KOPT-K1 (cell line): ENCODE measurements around the gene SAPCD1.

ENCODE experiments used
- H3K27ac ChIP-seq: fragments of 200-600 bp; sonication (generic); 2 replicates; pipeline ENCODE4 v1.5.1; 2016; ENCODE audit warnings: antibody characterized with exemption, mild to moderate bottlenecking, low read depth, low read length; ENCODE audit not compliant: poor library complexity, severe bottlenecking
- H3K36me3 ChIP-seq: fragments of 200-600 bp; sonication (generic); 2 replicates; pipeline ENCODE4 v1.5.1; 2017; ENCODE audit warnings: antibody characterized with exemption, mild to moderate bottlenecking, low read length, moderate library complexity; ENCODE audit not compliant: insufficient read depth
- H3K9me3 ChIP-seq: fragments of 200-600 bp; sonication (generic); 2 replicates; pipeline ENCODE4 v1.5.1; 2017; ENCODE audit warnings: antibody characterized with exemption, low read length, mild to moderate bottlenecking; ENCODE audit not compliant: insufficient read depth, poor library complexity, severe bottlenecking

The SAPCD1 gene

DNA sequence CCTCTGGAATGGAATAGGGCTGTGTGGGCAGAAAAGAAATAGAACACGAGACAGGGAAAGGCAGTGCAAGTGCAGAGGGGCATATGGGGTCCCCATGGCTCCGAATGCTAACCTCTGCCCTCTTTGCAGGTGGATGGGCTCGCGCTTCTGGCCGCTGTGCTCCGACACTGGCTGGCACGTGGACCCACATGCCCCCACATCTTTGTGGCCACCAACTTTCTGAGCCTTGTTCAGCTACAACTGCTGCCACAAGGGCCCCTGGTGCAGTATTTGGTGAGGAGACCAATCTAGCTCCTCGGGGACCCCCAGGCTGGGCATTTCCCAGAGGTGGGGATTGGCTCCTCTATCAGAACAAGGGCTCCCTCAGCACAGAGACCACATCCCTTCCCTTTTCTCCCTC lies 1.1 kb upstream of the SAPCD1 start:
- H3K9me3 ChIP-seq, result no peaks in the 10 kb centered on the region
- peaks cover 83% of the 10 kb centered on the region for H3K36me3 ChIP-seq

DNA sequence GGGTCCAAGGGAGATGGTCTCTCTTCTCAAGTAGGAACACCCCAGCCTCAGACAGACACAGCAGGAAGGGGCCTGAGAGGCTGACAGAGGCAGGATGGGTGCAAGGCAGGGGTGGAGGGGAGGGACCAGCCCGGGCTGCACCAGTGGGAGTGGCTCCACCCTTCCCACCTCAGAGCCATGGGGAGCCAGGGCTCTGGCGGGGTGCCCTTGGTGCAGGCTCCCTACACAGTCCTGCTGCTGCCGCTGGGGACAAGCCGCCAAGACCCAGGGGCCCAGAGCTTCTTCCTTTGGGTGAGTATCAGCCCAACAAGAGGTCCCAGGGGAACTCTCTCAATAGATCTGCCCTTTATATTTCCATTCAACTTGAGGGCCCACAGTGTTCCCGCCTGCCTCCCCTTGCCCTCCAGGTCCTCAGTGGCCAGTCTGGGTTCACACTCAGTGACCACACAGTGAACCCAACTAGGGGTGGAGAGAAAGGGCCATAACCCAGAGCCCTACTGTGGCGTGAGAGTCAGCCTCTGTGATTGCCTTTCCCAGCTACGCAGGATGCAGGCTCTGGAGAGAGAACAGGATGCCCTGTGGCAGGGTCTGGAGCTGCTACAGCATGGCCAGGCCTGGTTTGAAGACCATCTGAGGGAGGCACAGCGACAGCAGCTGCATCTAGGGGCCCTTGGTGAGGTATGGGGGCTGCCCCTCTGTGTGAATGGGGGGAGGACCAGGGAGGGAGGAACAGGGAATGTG lies 592 bp downstream of the SAPCD1 start:
- H3K27ac ChIP-seq, result no peak overlapping the region
- peaks cover 78% of the 10 kb centered on the region for H3K36me3 ChIP-seq
- H3K9me3 ChIP-seq, result no peaks in the 10 kb centered on the region

More for the DNA sequence above, 1.1 kb upstream of the SAPCD1 start:
- H3K27ac ChIP-seq, result no peak overlapping the region

DNA sequence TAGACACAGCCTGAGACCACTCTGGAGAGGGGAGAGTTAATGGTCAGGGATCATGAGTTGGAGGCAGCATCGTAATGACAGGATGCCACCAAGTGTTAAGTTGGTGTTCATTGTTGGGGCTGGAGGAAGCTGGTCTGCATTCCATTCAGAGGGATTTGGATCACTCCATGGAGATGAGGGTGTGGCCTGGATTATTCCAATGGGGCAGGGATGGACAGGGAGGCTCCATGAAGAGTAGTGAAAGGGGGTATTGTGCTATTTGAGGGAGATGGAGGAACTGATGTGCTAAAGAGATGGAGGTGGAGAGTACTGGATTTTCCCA lies 1.1 kb downstream of the SAPCD1 start:
- H3K36me3 ChIP-seq, result peaks cover 72% of the 10 kb centered on the region

DNA sequence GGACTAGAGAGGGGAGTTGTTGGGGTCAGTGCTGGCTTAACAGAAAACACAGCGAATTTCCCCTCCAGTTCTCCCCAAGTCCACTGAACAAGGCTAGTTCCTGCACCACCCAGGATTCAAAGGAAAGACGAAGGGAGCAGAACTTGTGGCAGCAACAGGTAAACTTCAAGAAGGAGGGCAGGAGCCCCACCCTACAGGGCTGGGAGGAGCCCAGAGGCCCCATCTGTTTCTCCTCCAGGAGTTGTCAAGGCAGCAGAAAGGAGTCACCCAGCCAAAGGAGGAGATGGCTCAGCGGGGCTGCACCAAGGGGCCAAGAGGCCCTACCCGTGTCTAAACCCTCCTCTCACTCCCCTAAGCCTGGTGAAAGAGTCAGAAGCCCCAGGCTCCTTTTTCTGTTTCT lies 1.7 kb downstream of the SAPCD1 start:
- H3K27ac ChIP-seq, result no peak overlapping the region
- peaks cover 66% of the 10 kb centered on the region for H3K36me3 ChIP-seq
- H3K9me3 ChIP-seq, result no peaks in the 10 kb centered on the region

More for the DNA sequence above, 1.1 kb downstream of the SAPCD1 start:
- no peaks in the 10 kb centered on the region for H3K9me3 ChIP-seq
- H3K27ac ChIP-seq, result no peak overlapping the region

DNA sequence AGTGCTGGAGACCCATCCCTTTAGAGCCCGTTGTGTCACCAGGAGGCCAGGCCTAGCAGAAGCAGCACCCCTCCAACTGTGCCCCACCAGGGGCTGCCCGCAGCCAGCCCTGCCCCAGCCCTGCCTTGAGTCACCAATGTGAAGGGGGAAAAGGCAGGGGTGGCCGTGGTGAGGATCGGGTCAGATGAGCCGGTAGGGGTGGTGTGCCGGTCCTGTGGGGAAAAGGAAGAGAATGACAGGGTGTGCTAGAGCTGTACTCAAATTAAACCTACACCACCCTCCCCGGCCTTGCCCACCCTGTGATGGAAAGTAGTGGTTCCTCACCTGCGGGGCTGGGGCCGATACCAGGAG lies 3.1 kb downstream of the SAPCD1 start:
- Histone ChIP-seq H3K36me3 (peaks cover 53% of the 10 kb centered on the region), H3K9me3 (no peaks in the 10 kb centered on the region), H3K27ac (no peak overlapping the region)

DNA sequence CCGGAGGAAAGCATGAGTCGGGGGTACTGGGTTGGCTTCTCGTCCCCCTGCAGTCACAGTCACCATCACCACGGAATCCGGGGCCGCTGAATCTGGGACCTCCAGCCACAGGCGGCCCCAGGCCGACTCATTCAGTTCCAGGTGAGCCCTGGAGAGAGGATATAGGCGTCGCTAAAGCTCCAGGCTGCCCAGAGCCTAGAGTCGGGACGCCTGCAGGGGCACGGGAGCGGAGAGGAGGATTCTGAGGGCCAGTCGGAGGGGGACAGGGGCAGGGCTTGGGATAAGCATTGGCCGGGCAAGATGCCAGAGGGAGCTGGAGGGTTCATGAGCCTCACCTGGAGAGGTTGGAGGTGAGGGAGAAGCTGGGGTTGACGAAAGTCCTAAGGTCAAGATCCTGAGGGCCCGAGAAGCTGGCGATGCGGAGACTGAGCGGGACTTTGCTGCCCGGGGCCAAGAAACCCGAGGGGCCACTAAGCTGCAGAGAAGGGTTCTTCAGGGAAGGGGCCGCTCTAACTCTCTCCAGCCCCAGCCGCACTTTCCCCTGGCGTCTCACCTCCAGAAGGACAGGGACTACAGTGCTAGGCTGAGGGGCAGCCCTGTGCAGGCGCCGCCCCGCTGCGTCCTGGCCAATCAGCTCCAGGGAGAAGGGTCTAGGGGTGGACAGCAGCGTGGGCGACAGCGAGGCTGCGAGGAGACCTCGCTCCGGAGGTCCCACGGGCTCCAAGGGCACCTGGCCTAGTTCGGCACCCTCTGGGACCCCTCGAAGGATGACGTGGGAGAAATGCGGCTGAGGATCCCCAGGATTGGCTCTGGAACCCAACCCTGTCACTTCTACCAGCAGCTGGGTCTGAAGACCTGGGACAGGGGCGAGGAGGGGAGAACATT lies 3.7 kb downstream of the SAPCD1 start:
- Histone ChIP-seq H3K36me3 (peaks cover 47% of the 10 kb centered on the region), H3K9me3 (no peaks in the 10 kb centered on the region), H3K27ac (no peak overlapping the region)

DNA sequence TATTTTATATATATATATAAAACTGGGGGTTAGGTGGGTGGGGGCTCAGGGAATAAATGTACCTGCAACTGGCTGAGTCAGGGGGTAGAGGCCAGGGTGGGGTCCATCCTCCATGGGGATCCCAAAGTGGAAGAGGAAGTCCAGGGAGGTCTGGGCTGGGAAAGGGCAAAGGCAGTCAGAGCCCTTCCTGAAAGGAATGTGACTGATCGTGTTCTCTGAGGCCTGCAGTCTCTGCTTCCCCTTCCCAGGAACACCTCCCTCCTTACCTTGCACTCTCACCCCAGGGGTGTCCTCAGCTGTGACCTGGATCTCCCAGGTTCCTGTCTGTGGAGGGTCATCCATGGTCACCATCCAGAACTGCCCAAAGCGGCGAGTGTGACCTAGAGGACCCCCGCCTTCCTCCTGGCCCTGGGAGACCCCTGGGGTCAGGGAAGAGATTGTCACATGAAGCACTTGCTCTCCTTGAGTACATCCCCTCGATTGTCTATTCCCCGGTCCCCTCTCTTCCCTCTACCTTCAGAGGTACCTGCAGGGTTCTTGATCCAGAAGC lies 4.7 kb downstream of the SAPCD1 start:
- H3K27ac ChIP-seq, result no peak overlapping the region
- no peaks in the 10 kb centered on the region for H3K9me3 ChIP-seq
- H3K36me3 ChIP-seq, result peaks cover 37% of the 10 kb centered on the region

DNA sequence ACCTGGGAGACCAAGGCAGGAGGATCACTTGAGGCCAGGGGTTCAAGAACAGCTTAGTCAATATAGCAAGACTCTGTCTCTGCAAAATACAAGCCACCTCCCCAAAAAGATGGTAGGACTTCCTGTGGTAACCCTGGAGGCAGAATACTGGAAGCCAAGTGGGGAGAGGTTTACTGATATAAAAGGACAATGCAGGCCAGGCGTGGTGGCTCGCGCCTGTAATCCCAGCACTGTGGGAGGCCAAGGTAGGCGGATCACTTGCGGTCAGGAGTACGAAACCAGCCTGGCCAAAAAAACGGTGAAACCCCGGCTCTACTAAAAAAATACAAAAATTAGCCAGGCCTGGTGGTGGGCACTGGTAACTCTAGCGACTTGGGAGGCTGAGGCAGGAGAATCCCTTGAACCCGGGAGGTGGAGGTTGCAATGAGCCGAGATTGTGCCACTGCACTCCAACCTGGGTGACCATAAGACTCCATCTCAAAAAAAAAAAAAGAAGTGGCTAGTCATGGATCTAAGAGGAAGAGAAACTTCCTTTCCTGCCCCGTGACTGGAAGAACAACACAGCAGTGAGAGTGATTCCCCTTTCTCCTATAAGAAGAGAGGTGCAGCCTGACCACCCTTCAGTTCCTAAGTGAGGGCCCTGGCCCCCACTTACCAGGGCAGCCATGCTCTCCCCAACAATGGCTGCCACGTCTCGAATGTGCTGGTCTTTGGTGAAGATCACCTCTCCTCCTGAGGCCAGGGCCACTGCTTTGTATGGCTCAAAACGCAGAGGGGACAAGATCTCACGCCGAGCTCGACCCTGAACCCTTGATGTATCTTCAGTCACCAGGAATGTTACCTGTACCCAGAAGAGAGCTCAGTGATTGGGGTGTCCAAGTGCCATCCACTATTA lies 6.2 kb downstream of the SAPCD1 start:
- Histone ChIP-seq H3K36me3 (peaks cover 22% of the 10 kb centered on the region), H3K9me3 (no peaks in the 10 kb centered on the region), H3K27ac (no peak overlapping the region)

DNA sequence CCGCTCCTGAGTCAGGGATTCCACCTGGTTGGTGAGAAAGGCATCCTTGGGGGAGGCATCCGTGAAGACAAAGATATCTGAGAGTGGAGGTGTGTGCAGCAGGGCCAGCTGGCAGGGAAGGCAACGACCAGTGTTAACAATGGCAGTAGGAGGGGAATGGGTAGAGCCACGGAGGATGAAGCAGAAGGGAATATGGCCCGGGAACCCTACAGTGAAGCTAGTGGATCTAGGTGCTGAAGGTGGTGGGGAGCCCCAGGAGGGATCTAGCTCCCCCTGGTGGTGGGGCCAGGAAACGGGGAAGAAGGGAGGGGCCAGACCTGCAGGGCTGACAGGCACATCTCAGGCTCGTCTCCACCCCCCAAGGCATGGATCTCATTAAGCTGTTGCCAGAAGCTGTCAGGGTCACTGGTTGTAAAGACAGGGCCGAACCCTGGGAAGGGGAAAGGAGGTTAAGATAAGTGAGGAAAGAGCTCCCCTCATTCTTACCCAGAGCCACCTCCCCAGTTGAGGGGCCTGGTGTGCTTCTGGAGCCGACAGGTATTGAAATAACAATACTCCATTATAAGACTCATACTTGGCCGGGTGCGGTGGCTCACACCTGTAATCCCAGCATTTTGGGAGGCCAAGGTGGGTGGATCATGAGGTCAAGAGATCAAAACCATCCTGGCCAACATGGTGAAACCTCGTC lies 7.4 kb downstream of the SAPCD1 start:
- no peak overlapping the region for H3K27ac ChIP-seq
- H3K36me3 ChIP-seq, result 0 out of 2 replicates have a peak, but pooled peaks cover 10% of the 10 kb centered on the region
- H3K9me3 ChIP-seq, result no peaks in the 10 kb centered on the region

DNA sequence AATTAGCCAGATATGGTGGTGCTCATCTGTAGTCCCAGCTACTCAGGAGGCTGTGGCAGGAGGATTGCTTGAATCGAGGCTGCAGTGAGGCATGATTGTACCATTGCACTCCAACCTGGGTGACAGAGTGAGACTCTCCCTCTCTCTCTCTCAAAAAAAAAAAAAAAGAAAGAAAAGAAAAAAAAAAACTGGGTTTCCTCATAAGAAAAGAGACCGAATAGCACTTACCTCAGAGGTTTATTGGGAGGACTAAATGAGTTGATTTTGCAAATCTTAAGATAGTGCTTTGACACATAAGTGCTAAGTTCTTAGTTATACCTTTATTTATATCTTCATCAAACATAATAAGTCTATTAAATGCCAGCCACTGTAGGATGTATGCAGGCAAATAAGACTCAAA lies 8.4 kb downstream of the SAPCD1 start:
- no peak overlapping the region for H3K27ac ChIP-seq
- H3K9me3 ChIP-seq, result no peaks in the 10 kb centered on the region
- 0 out of 2 replicates have a peak, but pooled peaks cover 2% of the 10 kb centered on the region for H3K36me3 ChIP-seq

DNA sequence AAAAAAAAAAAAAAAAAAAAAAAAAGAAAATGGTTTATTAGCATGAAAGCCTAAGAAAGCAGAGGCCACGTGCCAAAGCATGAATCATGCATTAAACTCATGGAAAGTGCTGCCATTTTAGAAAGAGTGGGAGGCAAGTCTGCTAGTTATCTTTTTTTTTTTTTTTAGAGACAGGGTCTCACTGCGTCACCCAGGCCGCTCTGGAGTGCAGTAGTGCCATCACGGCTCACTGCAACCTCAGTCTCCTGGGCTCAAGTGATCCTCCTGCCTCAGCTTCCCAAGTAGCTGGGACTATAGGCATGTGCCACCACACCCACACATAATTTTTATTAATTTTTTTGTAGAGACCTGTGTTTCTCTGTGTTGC lies 9.5 kb downstream of the SAPCD1 start:
- no peak overlapping the region for H3K27ac ChIP-seq
- H3K36me3 ChIP-seq, result no peaks in the 10 kb centered on the region
- H3K9me3 ChIP-seq, result no peaks in the 10 kb centered on the region

DNA sequence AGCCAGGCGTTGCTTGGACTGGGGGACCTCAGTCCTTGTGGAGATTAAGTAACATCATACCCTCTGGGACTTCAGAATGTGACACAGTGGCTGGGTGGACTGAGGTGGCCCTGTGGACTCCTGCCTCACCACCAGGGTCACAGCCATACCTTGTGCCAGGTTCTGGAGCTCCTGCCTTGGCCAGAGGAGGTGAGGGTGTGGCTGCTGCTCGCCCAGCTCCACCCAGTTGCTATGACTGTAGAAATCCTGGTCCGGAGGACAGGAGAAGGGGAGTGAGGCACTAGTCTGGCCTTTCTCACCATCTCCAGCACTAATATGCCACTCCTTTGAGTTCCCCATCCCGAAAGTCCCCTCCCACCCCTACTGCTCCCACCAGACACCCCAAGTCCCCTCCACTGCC lies 12.7 kb downstream of the SAPCD1 start:
- peaks cover 29% of the 10 kb centered on the region for H3K36me3 ChIP-seq
- no peaks in the 10 kb centered on the region for H3K9me3 ChIP-seq
- H3K27ac ChIP-seq, result no peak overlapping the region

DNA sequence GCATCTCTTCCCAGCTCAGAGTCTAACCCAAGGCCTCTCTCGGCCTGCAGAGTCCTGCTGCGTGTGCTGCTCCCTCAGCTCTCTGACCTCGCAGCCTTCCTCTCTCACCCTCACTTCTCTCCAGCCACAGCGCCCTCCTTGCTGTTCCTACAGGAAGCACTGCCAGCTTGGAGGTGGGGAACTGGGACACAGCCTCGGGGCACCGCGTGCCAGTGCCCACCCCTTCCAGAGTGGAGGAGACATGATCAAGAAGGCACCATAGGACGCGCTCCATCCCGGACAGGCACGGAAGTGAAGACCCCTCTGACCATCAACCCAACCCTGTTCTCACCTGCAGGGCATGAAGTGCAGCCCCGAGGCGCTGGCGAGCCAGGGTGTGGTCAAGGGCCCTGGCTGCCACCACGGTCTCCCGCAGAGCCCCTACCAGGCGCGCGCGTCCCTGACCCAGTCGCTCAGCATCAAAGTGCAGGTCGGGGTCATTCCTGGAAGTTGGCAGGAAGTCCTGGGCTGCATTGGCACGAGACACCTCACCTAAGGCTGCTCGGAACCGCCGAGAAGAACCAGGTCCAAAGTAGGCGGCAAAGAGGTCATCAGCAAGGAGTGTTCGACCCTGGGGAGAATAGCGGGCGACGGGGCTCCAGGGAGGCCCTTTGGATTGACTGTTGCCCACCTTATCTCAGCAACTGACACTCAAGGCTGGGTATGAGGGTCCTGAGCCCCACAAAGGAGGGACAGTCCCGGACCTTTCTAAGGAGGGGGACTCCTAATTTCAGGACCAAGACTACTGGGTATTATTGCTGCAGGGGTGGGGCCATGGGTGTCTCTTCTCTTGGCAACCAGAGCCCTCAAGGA lies 13.4 kb downstream of the SAPCD1 start:
- no peaks in the 10 kb centered on the region for H3K9me3 ChIP-seq
- H3K27ac ChIP-seq, result no peak overlapping the region
- H3K36me3 ChIP-seq, result peaks cover 36% of the 10 kb centered on the region
